GM18858 (cell line): ENCODE data around the gene DOK3.

ENCODE experiments used
- ATAC-seq: cut with Tn5 transposase; IDR thresholded peaks from one replicate; pipeline ENCODE4 v1.9.1; 2021; ENCODE audit not compliant: unreplicated experiment

DOK3 gene

GRCh38 chr5:177484902-177485549 lies 24.6 kb downstream of the DOK3 start:
- no peak for ATAC-seq

- no peak for ATAC-seq
Measured at GRCh38 chr5:177483994-177484901, 25.4 kb downstream of the DOK3 start.

DNA sequence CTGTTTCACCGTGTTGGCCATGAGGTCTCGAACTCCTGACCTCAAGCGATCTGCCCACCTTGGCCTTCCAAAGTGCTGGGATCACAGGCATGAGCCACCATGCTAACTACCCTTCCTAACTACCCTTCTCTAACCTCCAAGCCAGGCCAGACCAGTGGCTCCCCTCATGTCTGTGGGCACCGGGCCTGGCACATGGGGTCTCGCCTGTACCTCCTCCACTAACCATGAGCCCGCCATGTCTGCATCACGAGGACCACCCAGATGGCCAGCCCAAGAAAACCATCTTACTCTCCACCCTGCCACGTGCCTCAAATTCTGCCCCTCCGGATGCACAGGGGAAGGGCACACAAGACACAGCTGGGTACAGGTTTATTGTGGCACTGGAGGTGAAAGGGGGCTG lies 26.6 kb downstream of the DOK3 start:
- no peak for ATAC-seq

DNA sequence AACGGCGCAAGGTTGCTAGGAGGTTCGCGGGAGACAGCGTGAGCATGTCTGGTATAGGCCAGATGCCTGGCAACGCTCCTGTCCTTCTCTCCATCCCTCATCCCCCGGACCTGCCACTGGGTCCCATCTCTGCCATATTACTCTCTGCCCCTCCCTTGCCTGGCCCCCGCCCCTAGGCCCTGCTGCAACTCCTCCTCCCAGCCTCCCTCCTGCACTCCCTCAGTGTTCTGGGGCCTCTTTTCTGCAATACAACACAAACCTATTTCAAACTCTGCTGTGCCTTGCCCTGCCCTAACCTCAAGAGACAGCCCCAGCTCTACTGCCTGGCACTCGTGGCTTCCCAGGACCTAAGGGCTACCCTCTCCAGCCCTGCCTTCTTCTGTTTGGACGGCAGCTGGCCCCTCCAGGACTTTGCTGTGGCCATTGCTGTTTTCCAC lies 27.2 kb downstream of the DOK3 start:
- ATAC-seq = no peak

DNA sequence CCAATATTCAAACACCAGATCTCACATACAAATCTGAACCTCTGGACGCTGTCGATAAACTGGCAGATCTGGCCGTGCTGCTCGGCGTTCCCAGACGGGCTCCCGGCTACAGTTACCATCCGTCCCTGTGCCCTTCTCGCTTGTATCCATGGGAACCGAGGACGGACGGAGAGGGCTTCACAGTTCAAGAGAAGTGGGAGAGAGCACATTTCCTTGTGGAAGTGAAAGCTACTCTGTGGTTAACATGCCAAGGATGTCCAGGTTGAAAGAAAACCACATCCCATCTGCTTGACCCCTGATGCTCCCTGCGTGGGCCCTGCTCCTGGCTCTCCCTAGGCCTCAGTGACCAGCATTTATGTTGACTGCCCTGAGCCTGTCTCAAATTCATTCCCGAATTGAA lies 29.9 kb downstream of the DOK3 start:
- ATAC-seq = no peak

DNA sequence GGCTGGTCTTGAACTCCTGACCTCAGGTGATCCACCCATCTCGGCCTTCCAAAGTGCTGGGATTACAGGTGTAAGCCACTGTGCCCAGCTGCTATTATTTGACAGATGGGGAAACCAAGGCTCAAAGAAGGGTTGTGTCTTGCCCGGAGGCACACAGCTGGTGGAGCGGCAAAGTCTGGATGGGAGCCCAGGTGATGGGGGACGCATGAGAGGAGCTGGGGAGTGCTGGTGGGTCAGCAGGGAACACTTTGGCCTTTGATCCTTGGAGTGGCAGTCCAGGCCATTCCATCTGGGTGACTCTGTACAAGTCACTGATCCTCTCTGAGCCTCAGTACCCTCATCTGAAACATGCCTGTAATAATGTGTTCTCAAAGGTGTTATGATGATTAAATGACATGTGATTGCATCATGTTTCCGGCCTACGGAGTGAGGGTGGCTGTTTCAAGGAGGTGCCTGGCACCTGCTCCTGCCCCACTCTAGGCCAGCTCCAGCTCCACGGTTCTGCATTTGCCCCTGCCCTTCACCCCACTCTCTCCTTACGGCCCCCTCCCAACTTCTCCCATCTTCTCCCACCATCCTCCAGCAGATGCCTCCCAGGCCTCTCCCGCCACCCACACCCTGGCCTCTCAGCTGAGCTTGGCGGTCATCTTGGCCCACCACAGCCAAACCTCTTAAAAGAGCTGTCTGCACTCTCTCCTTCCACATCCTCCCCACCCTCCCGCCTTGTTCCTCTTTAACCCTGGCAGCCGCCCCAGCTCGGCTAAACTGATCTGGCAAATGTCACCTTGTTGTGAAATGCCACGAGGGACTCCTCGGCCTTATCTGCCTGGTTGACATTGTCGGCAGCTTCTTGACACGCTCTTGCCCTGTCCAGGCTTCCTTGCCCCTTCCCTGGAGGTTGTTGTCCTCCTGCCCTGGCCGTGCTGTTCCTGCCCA lies 30.6 kb downstream of the DOK3 start:
- no peak for ATAC-seq

DNA sequence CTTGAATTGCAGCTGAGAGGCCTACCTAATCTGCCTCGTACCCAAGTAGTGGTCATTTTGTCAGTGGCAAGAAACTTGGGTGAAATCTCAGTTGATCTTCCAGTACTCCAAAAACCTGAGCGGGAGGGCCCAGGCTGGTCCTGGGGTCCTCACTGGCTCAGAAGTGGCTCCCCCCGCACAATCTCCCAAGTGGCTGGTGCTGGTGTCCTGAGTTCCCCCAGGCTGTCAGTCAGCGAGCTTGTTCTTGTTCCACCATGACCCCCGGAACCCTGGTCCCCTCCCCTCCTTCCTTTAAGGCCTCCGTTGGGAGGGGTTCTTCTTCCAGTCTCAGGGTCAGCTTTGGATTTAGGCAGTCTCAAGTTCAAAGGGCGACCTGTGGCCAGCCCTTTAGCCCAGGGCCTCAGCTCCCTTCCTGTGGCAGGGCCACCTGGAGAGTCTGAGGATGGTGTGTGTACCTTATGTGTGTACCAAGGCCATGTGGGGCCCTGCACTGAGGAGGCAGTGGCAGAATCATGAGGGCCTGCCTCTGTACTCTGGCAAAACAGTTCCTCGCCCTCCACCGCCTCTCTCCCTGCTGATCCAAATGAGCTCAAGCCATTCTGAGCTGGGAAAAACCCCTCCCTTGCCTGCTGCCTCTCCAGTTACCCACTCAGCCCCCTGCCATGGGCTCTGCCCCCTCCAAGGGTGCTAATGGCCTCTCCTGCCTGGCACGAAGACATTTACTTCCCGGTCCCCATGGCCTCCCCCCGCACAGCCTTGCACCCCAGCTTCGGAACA lies 31.7 kb downstream of the DOK3 start:
- ATAC-seq = no peak

GRCh38 chr5:177476531-177477233 lies 32.9 kb downstream of the DOK3 start:
- ATAC-seq = no peak

DNA sequence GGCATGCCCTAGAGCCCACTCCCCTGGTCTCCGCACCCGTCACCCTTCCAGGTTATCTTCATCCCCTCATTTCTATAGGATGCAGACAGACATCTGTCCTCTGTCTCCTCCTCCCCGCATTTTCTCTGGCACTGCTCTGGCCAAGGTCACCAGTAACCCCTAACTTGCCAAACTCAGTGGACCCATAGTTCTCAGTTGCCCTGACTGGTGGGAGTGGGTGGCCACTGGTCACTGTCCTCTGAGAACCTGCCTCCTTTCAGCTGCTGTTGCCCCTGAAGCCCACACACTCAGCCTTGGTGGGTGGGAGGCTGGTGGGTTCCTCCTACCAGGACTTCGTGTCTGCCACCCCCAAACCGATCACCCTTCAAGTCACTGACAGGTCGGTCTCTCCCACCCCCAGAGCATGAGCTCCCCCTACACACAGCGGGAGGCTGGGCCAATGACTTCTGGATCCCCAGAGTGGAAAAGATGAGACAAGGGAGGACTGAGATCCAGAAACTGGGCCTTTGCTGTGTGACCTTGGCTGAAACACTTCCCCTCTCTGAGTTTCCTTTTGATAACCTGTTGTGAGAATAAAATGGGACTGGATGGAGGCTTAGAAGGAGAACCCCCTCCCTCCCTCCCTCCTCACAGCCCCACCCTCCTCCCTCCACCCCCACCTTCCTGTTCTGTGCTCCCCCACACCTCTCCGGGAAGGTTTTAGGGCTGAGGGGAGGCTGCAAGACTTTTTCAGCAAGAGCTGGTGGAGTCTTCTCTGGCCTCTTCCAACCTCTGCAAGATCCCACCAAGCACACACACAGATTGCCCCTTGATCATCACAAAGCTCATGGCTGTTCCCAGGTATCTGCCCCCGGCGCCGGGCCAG lies 33.8 kb downstream of the DOK3 start:
- ATAC-seq = no peak

DNA sequence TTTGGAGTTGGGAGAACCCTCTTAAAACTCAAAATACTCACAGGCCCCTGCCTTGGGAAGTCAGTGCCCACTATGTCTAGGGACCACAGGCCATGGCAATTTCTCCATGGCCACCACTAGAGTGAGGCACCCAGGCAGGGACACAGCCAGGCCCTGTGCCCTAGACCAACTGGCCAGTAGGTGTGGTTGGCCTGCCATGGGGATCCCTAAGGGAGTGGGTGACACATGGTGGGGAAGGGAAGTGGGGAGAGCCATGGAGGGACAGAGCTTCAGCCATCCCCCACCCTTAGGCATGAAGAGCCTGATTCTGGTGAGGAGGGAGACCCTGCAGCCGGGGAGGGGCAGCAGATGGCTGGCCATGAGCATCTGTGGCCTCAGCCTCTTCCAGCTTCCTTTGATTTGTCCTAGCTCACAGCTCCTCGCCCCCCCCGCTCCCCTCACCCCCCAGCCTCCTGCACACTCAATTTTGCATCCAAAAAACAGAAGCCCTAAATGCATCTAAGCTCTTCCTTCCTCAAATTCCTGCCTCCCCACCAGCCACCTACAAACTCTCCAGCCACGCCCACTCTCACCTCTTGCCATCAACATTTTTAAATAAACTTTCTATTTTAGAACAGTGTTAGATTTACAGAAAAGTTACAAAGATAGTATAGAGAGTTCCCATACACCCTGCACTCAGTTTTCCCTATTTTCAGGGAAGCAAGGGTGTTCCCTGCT lies 34.6 kb downstream of the DOK3 start:
- no peak for ATAC-seq

- ATAC-seq = no peak
Measured at GRCh38 chr5:177474002-177474476, 35.6 kb downstream of the DOK3 start.

DNA sequence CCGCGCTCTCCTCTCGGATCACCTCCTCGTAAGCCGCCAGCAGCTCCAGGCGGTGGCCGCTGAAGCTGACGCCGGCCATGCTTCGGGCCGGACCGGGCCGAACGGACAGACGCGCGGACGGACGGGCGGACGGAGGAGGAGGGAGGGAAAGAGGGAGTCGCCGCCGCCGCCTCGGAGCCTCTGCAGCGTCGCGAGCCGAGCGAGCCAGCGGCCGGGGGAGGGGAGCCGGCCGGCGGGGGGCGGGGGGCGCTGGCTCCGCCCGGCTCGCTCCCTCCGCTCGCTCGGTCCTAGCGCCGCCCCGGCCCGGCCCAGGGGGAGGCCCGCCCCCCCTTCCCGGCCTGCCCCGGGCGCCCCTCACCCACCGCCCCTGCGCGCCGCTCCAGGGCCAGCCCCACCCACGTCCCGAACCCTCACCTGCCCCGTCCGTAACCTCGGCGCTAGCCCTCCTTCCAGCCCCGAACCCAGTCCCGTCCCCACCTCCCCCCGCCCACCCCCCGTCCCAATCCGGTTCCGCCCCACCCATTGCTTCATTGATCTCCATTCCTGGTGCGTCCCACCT lies 36.1 kb downstream of the DOK3 start, which contains the start of gene DBN1:
Gene DBN1, minus strand, starts transcription at position 192 of the 559 bp plus-strand sequence. Its CDS starts 113 bp downstream, at position 79.
- no peak for ATAC-seq

- ATAC-seq = no peak
Measured at GRCh38 chr5:177472460-177473442, 36.9 kb downstream of the DOK3 start.

GRCh38 chr5:177471610-177472356 lies 37.8 kb downstream of the DOK3 start:
- no peak for ATAC-seq

GRCh38 chr5:177470759-177471536 lies 38.7 kb downstream of the DOK3 start:
- ATAC-seq = no peak
